COR-L47 (cell line): ENCODE measurements around the gene BRMS1.

Experiments used
- DNase-seq: peaks from one replicate; lab custom pipeline; 2025; lab: John Stamatoyannopoulos, UW

Gene BRMS1

GRCh38 chr11:66309475-66309874 lies 35.4 kb downstream of the BRMS1 start:
- DNase-seq: no peak

- no peak for DNase-seq
These were observed 42.2 kb downstream of the BRMS1 start for GRCh38 chr11:66302656-66303055.

GRCh38 chr11:66299186-66299585 lies 45.7 kb downstream of the BRMS1 start:
- no peak for DNase-seq

- DNase-seq: no peak
These were observed 47.3 kb downstream of the BRMS1 start for GRCh38 chr11:66297610-66298009.

GRCh38 chr11:66294626-66295620 lies 50.0 kb downstream of the BRMS1 start:
- no peak for DNase-seq

GRCh38 chr11:66293777-66294625 lies 50.9 kb downstream of the BRMS1 start:
- DNase-seq: no peak

GRCh38 chr11:66293352-66293751 lies 51.6 kb downstream of the BRMS1 start:
- no peak for DNase-seq

GRCh38 chr11:66292543-66293332 lies 52.2 kb downstream of the BRMS1 start:
- no peak for DNase-seq

- DNase-seq: peak; percentile 46
These were observed 53.0 kb downstream of the BRMS1 start, which contains the start of gene TMEM151A for GRCh38 chr11:66291706-66292542. TSS of gene TMEM151A (plus strand) at chr11:66291894. CDS start at chr11:66292014, 120 bp downstream.

- no peak for DNase-seq
These were observed 53.6 kb downstream of the BRMS1 start for GRCh38 chr11:66291303-66291705.

GRCh38 chr11:66290330-66290621 lies 54.6 kb downstream of the BRMS1 start:
- DNase-seq: no peak

- peak; percentile 85 for DNase-seq
These were observed 55.2 kb downstream of the BRMS1 start for GRCh38 chr11:66289548-66290329.

- DNase-seq: peak; percentile 99
These were observed 56.0 kb downstream of the BRMS1 start, which contains the start of gene YIF1A for GRCh38 chr11:66288671-66289547. TSS of gene YIF1A (minus strand) at chr11:66289143. CDS start at chr11:66288985, 158 bp downstream.

- DNase-seq: no peak
These were observed 56.8 kb downstream of the BRMS1 start for GRCh38 chr11:66287889-66288670.
